ENCODE results near the gene CD55. TPM values are rescaled to one million over a fixed set of nuclear protein-coding genes. Genes with fewer than 3 reads are reported as not detected.

CD55 gene
- total RNA-seq: 100 to 1,000 TPM; 137 to 147 TPM

GRCh38 chr1:207321079-207321789 is at the start of gene CD55:
TSS of gene CD55 (plus strand) at chr1:207321678. CDS start at chr1:207321766, 88 bp downstream.
- Mint-ChIP-seq H3K36me3 (ENCODE audit: insufficient read depth in 2 of 2) (peaks cover 11 to 27% of the 10 kb centered on the region in 2 donors), H3K27me3 (ENCODE audit: low read depth) (no peaks in the 10 kb centered on the region), H3K4me3 (peak within 1 kb of the TSS; percentile 90 to 99), H3K4me1 (ENCODE audit: low read depth) (peaks cover 55% of the 10 kb centered on the region), H3K27ac (peak within 1 kb of the TSS; percentile 88), H3K9me3 (peaks cover 0 to 3% of the 10 kb centered on the region in 2 donors)
- peak; percentile 95 to 96 for ATAC-seq (replicated peaks in 1 of 2)
- DNase-seq: peak; percentile 99 to 100

GRCh38 chr1:207274882-207275281 is 46.6 kb upstream of the CD55 start:
- no peak overlapping the region for H3K4me3 Mint-ChIP-seq
- ATAC-seq (replicated peaks in 1 of 2): no peak
- no peaks in the 10 kb centered on the region for H3K27me3 Mint-ChIP-seq (ENCODE audit: low read depth)
- H3K4me1 Mint-ChIP-seq (ENCODE audit: low read depth): peaks cover 7% of the 10 kb centered on the region
- no peak for DNase-seq
- peaks cover 2 to 4% of the 10 kb centered on the region in 2 donors for H3K36me3 Mint-ChIP-seq (ENCODE audit: insufficient read depth in 2 of 2)
- H3K27ac Mint-ChIP-seq: no peak overlapping the region
- H3K9me3 Mint-ChIP-seq: peaks cover 5 to 7% of the 10 kb centered on the region in 2 donors

GRCh38 chr1:207276465-207276864 is 45.0 kb upstream of the CD55 start:
- Mint-ChIP-seq H3K36me3 (ENCODE audit: insufficient read depth in 2 of 2) (peaks cover 2 to 4% of the 10 kb centered on the region in 2 donors), H3K4me1 (ENCODE audit: low read depth) (peaks cover 18% of the 10 kb centered on the region), H3K27me3 (ENCODE audit: low read depth) (no peaks in the 10 kb centered on the region), H3K4me3 (no peak overlapping the region), H3K27ac (peak overlapping the region; percentile 21), H3K9me3 (peaks cover 5 to 7% of the 10 kb centered on the region in 2 donors)
- DNase-seq (no peak), ATAC-seq (replicated peaks in 1 of 2) (no peak)

GRCh38 chr1:207277241-207277640 is 44.2 kb upstream of the CD55 start:
- Mint-ChIP-seq H3K4me1 (ENCODE audit: low read depth) (peaks cover 25% of the 10 kb centered on the region), H3K36me3 (ENCODE audit: insufficient read depth in 2 of 2) (peaks cover 2 to 4% of the 10 kb centered on the region in 2 donors), H3K9me3 (peaks cover 2 to 9% of the 10 kb centered on the region in 2 donors), H3K27ac (no peak overlapping the region), H3K27me3 (ENCODE audit: low read depth) (no peaks in the 10 kb centered on the region), H3K4me3 (no peak overlapping the region)
- DNase-seq (no peak), ATAC-seq (replicated peaks in 1 of 2) (no peak)

- peaks cover 46% of the 10 kb centered on the region for H3K4me1 Mint-ChIP-seq (ENCODE audit: low read depth)
- H3K9me3 Mint-ChIP-seq: peaks cover 0 to 6% of the 10 kb centered on the region in 2 donors
- DNase-seq (no peak), ATAC-seq (replicated peaks in 1 of 2) (no peak)
- H3K27ac Mint-ChIP-seq: no peak overlapping the region
- H3K4me3 Mint-ChIP-seq: no peak overlapping the region
- no peaks in the 10 kb centered on the region for H3K36me3 Mint-ChIP-seq (ENCODE audit: insufficient read depth in 2 of 2)
- H3K27me3 Mint-ChIP-seq (ENCODE audit: low read depth): no peaks in the 10 kb centered on the region
Measured at GRCh38 chr1:207279652-207280051, 41.8 kb upstream of the CD55 start.

GRCh38 chr1:207280706-207281105 is 40.8 kb upstream of the CD55 start:
- H3K27me3 Mint-ChIP-seq (ENCODE audit: low read depth): no peaks in the 10 kb centered on the region
- H3K9me3 Mint-ChIP-seq: peaks cover 0 to 6% of the 10 kb centered on the region in 2 donors
- peaks cover 52% of the 10 kb centered on the region for H3K4me1 Mint-ChIP-seq (ENCODE audit: low read depth)
- H3K27ac Mint-ChIP-seq: no peak overlapping the region
- no peak for DNase-seq
- H3K4me3 Mint-ChIP-seq: no peak overlapping the region
- no peaks in the 10 kb centered on the region for H3K36me3 Mint-ChIP-seq (ENCODE audit: insufficient read depth in 2 of 2)
- ATAC-seq (replicated peaks in 1 of 2): no peak

- Mint-ChIP-seq H3K27ac (no peak overlapping the region), H3K4me1 (ENCODE audit: low read depth) (peaks cover 60% of the 10 kb centered on the region), H3K27me3 (ENCODE audit: low read depth) (no peaks in the 10 kb centered on the region), H3K4me3 (peak overlapping the region in 1 of 2 donors; percentile 0), H3K36me3 (ENCODE audit: insufficient read depth in 2 of 2) (no peaks in the 10 kb centered on the region), H3K9me3 (peaks cover 0 to 6% of the 10 kb centered on the region in 2 donors)
- ATAC-seq (replicated peaks in 1 of 2) (no peak), DNase-seq (no peak)
Measured at GRCh38 chr1:207282058-207282457, 39.4 kb upstream of the CD55 start.

- Mint-ChIP-seq H3K9me3 (peaks cover 0 to 4% of the 10 kb centered on the region in 2 donors), H3K27me3 (ENCODE audit: low read depth) (no peaks in the 10 kb centered on the region), H3K4me1 (ENCODE audit: low read depth) (peaks cover 54% of the 10 kb centered on the region), H3K36me3 (ENCODE audit: insufficient read depth in 2 of 2) (no peaks in the 10 kb centered on the region), H3K4me3 (peak overlapping the region in 1 of 2 donors; percentile 0), H3K27ac (no peak overlapping the region)
- ATAC-seq (replicated peaks in 1 of 2) (no peak), DNase-seq (no peak)
Measured at GRCh38 chr1:207282496-207283380, 38.7 kb upstream of the CD55 start.

- Mint-ChIP-seq H3K27me3 (ENCODE audit: low read depth) (no peaks in the 10 kb centered on the region), H3K9me3 (peaks cover 0 to 4% of the 10 kb centered on the region in 2 donors), H3K4me1 (ENCODE audit: low read depth) (peaks cover 53% of the 10 kb centered on the region), H3K4me3 (no peak overlapping the region), H3K36me3 (ENCODE audit: insufficient read depth in 2 of 2) (no peaks in the 10 kb centered on the region), H3K27ac (no peak overlapping the region)
- ATAC-seq (replicated peaks in 1 of 2): no peak
- no peak for DNase-seq
Measured at GRCh38 chr1:207283421-207283820, 38.1 kb upstream of the CD55 start.

GRCh38 chr1:207284209-207284897 is 37.1 kb upstream of the CD55 start:
- Mint-ChIP-seq H3K4me1 (ENCODE audit: low read depth) (peaks cover 53% of the 10 kb centered on the region), H3K27me3 (ENCODE audit: low read depth) (no peaks in the 10 kb centered on the region), H3K4me3 (peak overlapping the region in 1 of 2 donors; percentile 12), H3K36me3 (ENCODE audit: insufficient read depth in 2 of 2) (no peaks in the 10 kb centered on the region), H3K9me3 (peaks cover 0 to 4% of the 10 kb centered on the region in 2 donors), H3K27ac (no peak overlapping the region)
- ATAC-seq (replicated peaks in 1 of 2) (no peak), DNase-seq (no peak)

- H3K36me3 Mint-ChIP-seq (ENCODE audit: insufficient read depth in 2 of 2): peaks cover 7 to 9% of the 10 kb centered on the region in 2 donors
- ATAC-seq (replicated peaks in 1 of 2) (no peak), DNase-seq (no peak)
- H3K4me1 Mint-ChIP-seq (ENCODE audit: low read depth): peaks cover 38% of the 10 kb centered on the region
- peaks cover 6% of the 10 kb centered on the region in 2 donors for H3K9me3 Mint-ChIP-seq
- H3K27ac Mint-ChIP-seq: no peak overlapping the region
- no peaks in the 10 kb centered on the region for H3K27me3 Mint-ChIP-seq (ENCODE audit: low read depth)
- H3K4me3 Mint-ChIP-seq: no peak overlapping the region
Measured at GRCh38 chr1:207286786-207287468, 34.6 kb upstream of the CD55 start.

GRCh38 chr1:207288315-207288714 is 33.2 kb upstream of the CD55 start:
- H3K36me3 Mint-ChIP-seq (ENCODE audit: insufficient read depth in 2 of 2): peaks cover 7 to 11% of the 10 kb centered on the region in 2 donors
- H3K27me3 Mint-ChIP-seq (ENCODE audit: low read depth): no peaks in the 10 kb centered on the region
- no peak overlapping the region for H3K4me3 Mint-ChIP-seq
- H3K4me1 Mint-ChIP-seq (ENCODE audit: low read depth): peaks cover 24% of the 10 kb centered on the region
- no peak for ATAC-seq (replicated peaks in 1 of 2)
- H3K9me3 Mint-ChIP-seq: peaks cover 6 to 11% of the 10 kb centered on the region in 2 donors
- no peak overlapping the region for H3K27ac Mint-ChIP-seq
- no peak for DNase-seq

All from activated T-cell treated with anti-CD3 and anti-CD28 coated beads, Interleukin-2, amount 50 U/mL, for 72 hours (primary cell).